Liver (tissue), 9 donors: Measurements from ENCODE around the gene IRS1. TPM values are rescaled to one million over a fixed set of nuclear protein-coding genes. Genes with fewer than 3 reads are reported as not detected.

Source experiments
- DNase-seq: peaks from one replicate; pipeline ENCODE4 v3.0.0-alpha.2; 2017; ENCODE audit warnings: low spot score
- H3K27ac ChIP-seq, 2 donors: one replicate each; pipeline ENCODE4 v1.7.0; 2013; ENCODE audit warnings: inconsistent platforms in 2 of 2, low read length in 2 of 2, control low read depth in 1 of 2, low read depth in 1 of 2, mild to moderate bottlenecking in 1 of 2
- H3K27me3 ChIP-seq, 4 donors: one replicate each; pipeline versions ENCODE4 v1.6.1 to v1.7.0; 2013; ENCODE audit warnings: low read length in 3 of 4, inconsistent platforms in 1 of 4, mild to moderate bottlenecking in 1 of 4, moderate library complexity in 1 of 4; ENCODE audit not compliant: control insufficient read depth in 4 of 4, insufficient read depth in 4 of 4
- H3K36me3 ChIP-seq, 4 donors: one replicate each; pipeline versions ENCODE4 v1.6.1 to v1.7.0; 2013; ENCODE audit warnings: low read length in 3 of 4, mild to moderate bottlenecking in 3 of 4, low read depth in 1 of 4, moderate library complexity in 1 of 4; ENCODE audit not compliant: control insufficient read depth in 4 of 4, insufficient read depth in 3 of 4
- H3K4me1 ChIP-seq, 4 donors: one replicate each; pipeline versions ENCODE4 v1.6.1 to v1.7.0; 2013; ENCODE audit warnings: low read length in 3 of 4, mild to moderate bottlenecking in 3 of 4, moderate library complexity in 1 of 4; ENCODE audit not compliant: control insufficient read depth in 4 of 4, insufficient read depth in 4 of 4
- H3K4me3 ChIP-seq, 3 donors: one replicate each; pipeline versions ENCODE4 v1.6.1 to v1.7.0; 2013; ENCODE audit warnings: low read length in 3 of 3, control low read depth in 1 of 3, low read depth in 1 of 3, mild to moderate bottlenecking in 1 of 3
- H3K9ac ChIP-seq, 2 donors: one replicate each; pipeline ENCODE4 v1.7.0; 2013; ENCODE audit warnings: low read length in 2 of 2, mild to moderate bottlenecking in 2 of 2, moderate library complexity in 2 of 2, control low read depth in 1 of 2, low read depth in 1 of 2
- H3K9me3 ChIP-seq, 4 donors: one replicate each; pipeline versions ENCODE4 v1.6.1 to v1.7.0; 2013; ENCODE audit warnings: low read length in 3 of 4; ENCODE audit not compliant: control insufficient read depth in 4 of 4
- EGR1 ChIP-seq, 2 donors: IDR thresholded peaks; 2 replicates each; pipeline ENCODE4 v1.6.1; 2016 to 2018; ENCODE audit warnings: antibody characterized with exemption in 2 of 2, low read depth in 2 of 2
- FOXA1 ChIP-seq: IDR thresholded peaks from 2 replicates; pipeline ENCODE4 v1.6.1; 2016; ENCODE audit warnings: antibody characterized with exemption
- FOXA2 ChIP-seq: IDR thresholded peaks from 2 replicates; pipeline ENCODE4 v1.6.1; 2016; ENCODE audit warnings: antibody characterized with exemption
- GABPA ChIP-seq, 2 donors: IDR thresholded peaks in 1 of 2; conservative IDR thresholded peaks in 1 of 2; 2 replicates each; pipeline ENCODE4 v1.6.1; 2016; ENCODE audit warnings: antibody characterized with exemption in 2 of 2, mild to moderate bottlenecking in 1 of 2, moderate library complexity in 1 of 2
- HNF4A ChIP-seq, 2 donors: conservative IDR thresholded peaks; 2 replicates each; pipeline ENCODE4 v1.6.1; 2016; ENCODE audit warnings: antibody characterized with exemption in 2 of 2, mild to moderate bottlenecking in 2 of 2
- HNF4G ChIP-seq: IDR thresholded peaks from 2 replicates; pipeline ENCODE4 v1.6.1; 2016; ENCODE audit warnings: antibody characterized with exemption
- JUND ChIP-seq, 2 donors: IDR thresholded peaks; 2 replicates each; pipeline ENCODE4 v1.6.1; 2016; ENCODE audit warnings: antibody characterized with exemption in 2 of 2
- NR2F2 ChIP-seq: IDR thresholded peaks from 2 replicates; pipeline ENCODE4 v1.6.1; 2016; ENCODE audit warnings: antibody characterized with exemption
- RAD21 ChIP-seq, 2 donors: IDR thresholded peaks; 2 replicates each; pipeline ENCODE4 v1.6.1; 2016; ENCODE audit warnings: antibody characterized with exemption in 2 of 2, mild to moderate bottlenecking in 2 of 2
- RXRA ChIP-seq, 2 donors: IDR thresholded peaks; 2 replicates each; pipeline ENCODE4 v1.6.1; 2017 to 2018; ENCODE audit warnings: antibody characterized with exemption in 2 of 2, mild to moderate bottlenecking in 1 of 2
- SP1 ChIP-seq: IDR thresholded peaks from 2 replicates; pipeline ENCODE4 v1.6.1; 2018; ENCODE audit warnings: antibody characterized with exemption, mild to moderate bottlenecking
- TAF1 ChIP-seq: conservative IDR thresholded peaks from 2 replicates; pipeline ENCODE4 v1.6.1; 2016; ENCODE audit warnings: antibody characterized with exemption, mild to moderate bottlenecking
- YY1 ChIP-seq: IDR thresholded peaks from 2 replicates; pipeline ENCODE4 v1.6.1; 2016; ENCODE audit warnings: antibody characterized with exemption, mild to moderate bottlenecking
- WGBS: extraction: QIAGEN DNeasy Blood & Tissue Kit; methylation state at CpG from one replicate; pipeline ENCODE4 v1.1.7; 2013; 5-methylcytosine and 5-hydroxymethylcytosine counted together
- polyA plus RNA-seq, 2 donors: library from polyadenylated mRNA; stranded (reverse) in 1 of 2; unstranded in 1 of 2; fragments of 200-250 nt in 1 of 2; fragments of >200 nt in 1 of 2; fragmentation: Nextera tagmentation in 1 of 2; extraction: Ambion mirVana in 1 of 2; gene quantifications; one replicate each; pipeline versions ENCODE4 v1.2.1 to v1.2.3, GENCODE V29; 2013 to 2015
- total RNA-seq, 2 donors: library from RNA; depleted of rRNA; stranded (reverse); fragments of >200 nt; gene quantifications; one replicate each; pipeline ENCODE4 v1.2.3, GENCODE V29; 2014
- TF ChIP-seq, protein P1 (sequence below): IDR thresholded peaks from 2 replicates; pipeline ENCODE4 v1.6.1; 2016; ENCODE audit warnings: antibody characterized with exemption
- TF ChIP-seq, protein P2 (sequence below): IDR thresholded peaks from 2 replicates; pipeline ENCODE4 v1.6.1; 2016; ENCODE audit warnings: antibody characterized with exemption
- TF ChIP-seq, protein P3 (sequence below): fragments of 150-350 bp; IDR thresholded peaks from 2 replicates; pipeline ENCODE4 v1.5.1; 2017; ENCODE audit warnings: improper control_type of control experiment, low read depth, low read length; ENCODE audit not compliant: missing input control
- TF ChIP-seq, protein P4 (sequence below): IDR thresholded peaks from 2 replicates; pipeline ENCODE4 v1.6.1; 2016; ENCODE audit warnings: antibody characterized with exemption
- donor health status: healthy.
- donor health status: healthy.
- donor health status: healthy.
- donor health status: healthy.
- donor health status: healthy.

The IRS1 gene
- total and polyA plus RNA-seq, 4 donors = 7.4 to 11.6 (median 8.6) TPM

DNA sequence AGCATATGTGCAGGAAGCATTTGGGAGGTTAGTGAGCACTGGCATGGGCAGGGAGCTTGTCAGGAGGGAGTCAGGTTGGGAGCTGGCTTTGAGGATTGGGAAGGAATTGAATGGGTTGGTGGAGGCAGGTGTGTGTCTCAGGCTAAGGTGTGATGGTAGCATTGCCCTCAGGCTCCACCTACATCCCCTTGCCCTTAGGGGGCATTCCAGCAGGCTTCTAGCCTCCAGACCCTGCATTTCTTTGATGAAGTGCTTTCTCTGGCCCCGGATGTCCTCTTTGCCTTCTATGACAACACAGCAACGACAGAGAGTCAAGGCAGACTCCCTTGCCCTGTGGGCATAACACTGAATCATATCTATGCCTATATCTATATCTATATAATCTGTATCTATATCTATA is 49.7 kb upstream of the IRS1 start (continued):
- TF ChIP-seq, protein P1, sequence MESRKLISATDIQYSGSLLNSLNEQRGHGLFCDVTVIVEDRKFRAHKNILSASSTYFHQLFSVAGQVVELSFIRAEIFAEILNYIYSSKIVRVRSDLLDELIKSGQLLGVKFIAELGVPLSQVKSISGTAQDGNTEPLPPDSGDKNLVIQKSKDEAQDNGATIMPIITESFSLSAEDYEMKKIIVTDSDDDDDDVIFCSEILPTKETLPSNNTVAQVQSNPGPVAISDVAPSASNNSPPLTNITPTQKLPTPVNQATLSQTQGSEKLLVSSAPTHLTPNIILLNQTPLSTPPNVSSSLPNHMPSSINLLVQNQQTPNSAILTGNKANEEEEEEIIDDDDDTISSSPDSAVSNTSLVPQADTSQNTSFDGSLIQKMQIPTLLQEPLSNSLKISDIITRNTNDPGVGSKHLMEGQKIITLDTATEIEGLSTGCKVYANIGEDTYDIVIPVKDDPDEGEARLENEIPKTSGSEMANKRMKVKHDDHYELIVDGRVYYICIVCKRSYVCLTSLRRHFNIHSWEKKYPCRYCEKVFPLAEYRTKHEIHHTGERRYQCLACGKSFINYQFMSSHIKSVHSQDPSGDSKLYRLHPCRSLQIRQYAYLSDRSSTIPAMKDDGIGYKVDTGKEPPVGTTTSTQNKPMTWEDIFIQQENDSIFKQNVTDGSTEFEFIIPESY = no peak
- no peak for TF ChIP-seq TAF1

DNA sequence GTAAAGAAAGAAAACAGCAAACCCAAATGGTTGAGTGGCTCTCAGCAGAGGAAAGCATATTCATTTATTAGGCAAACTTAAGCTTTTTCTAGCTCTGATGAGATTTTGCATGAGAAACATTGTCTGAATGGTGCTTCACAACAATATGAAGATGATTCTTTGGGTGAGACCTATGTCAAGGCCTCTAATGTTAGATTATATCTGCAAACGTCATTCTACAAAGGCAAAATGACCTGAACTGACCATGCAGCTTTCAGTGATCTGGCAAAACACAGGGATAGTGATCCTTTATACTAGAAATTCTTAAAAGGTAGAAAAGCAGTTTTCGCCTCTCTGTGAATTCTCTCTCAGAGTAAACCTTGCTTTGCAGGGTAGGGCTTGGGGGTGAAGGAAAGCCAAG is 47.9 kb upstream of the IRS1 start:
- no peak for DNase-seq
- TF ChIP-seq, protein P2, sequence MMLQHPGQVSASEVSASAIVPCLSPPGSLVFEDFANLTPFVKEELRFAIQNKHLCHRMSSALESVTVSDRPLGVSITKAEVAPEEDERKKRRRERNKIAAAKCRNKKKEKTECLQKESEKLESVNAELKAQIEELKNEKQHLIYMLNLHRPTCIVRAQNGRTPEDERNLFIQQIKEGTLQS = no peak
- TF ChIP-seq, protein P3, sequence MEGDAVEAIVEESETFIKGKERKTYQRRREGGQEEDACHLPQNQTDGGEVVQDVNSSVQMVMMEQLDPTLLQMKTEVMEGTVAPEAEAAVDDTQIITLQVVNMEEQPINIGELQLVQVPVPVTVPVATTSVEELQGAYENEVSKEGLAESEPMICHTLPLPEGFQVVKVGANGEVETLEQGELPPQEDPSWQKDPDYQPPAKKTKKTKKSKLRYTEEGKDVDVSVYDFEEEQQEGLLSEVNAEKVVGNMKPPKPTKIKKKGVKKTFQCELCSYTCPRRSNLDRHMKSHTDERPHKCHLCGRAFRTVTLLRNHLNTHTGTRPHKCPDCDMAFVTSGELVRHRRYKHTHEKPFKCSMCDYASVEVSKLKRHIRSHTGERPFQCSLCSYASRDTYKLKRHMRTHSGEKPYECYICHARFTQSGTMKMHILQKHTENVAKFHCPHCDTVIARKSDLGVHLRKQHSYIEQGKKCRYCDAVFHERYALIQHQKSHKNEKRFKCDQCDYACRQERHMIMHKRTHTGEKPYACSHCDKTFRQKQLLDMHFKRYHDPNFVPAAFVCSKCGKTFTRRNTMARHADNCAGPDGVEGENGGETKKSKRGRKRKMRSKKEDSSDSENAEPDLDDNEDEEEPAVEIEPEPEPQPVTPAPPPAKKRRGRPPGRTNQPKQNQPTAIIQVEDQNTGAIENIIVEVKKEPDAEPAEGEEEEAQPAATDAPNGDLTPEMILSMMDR = no peak
- no peak for TF ChIP-seq HNF4A (conservative IDR thresholded peaks at IDR 0.05)
- TF ChIP-seq YY1 = no peak
- TF ChIP-seq, protein P4, sequence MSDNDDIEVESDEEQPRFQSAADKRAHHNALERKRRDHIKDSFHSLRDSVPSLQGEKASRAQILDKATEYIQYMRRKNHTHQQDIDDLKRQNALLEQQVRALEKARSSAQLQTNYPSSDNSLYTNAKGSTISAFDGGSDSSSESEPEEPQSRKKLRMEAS = no peak
- no peak for TF ChIP-seq FOXA2
- TF ChIP-seq NR2F2 = no peak

DNA sequence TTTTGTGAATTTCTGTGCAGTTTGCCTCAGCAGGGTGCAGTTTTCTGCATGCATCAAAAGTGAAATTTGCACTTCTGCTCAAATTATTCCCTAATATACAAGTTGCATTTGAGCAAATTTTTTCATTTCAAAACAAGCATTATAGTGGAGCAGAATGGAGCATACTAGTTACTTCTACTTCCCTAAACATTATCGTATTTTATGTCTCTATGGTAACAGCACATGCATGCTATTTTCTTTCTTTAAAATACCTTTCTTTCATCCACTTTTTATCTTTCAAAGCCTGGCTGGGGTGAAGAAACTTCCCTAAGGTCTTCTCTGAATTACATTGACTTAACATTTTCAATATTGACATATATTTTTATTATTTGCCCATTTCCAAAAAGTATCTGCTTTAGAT is 47.5 kb upstream of the IRS1 start:
- H3K9me3 ChIP-seq = peaks cover 0 to 1% (median 0%) of the 10 kb centered on the region in 4 donors
- no peak overlapping the region for H3K4me3 ChIP-seq
- H3K27me3 ChIP-seq = no peaks in the 10 kb centered on the region
- 89% methylated on average over 1 of the region's 1 CpG for WGBS
- no peak overlapping the region for H3K9ac ChIP-seq
- H3K4me1 ChIP-seq = no peaks in the 10 kb centered on the region
- no peaks in the 10 kb centered on the region for H3K36me3 ChIP-seq
- DNase-seq = no peak
- no peak overlapping the region for H3K27ac ChIP-seq
- no peak for TF ChIP-seq NR2F2
- TF ChIP-seq FOXA1 = no peak
- TF ChIP-seq, protein P2 = no peak
- TF ChIP-seq JUND (IDR thresholded peaks at IDR 0.05) = no peak
- no peak for TF ChIP-seq EGR1 (IDR thresholded peaks at IDR 0.05; ENCODE audit: low read depth in 2 of 2)
- TF ChIP-seq HNF4G = no peak
- TF ChIP-seq GABPA (IDR thresholded peaks at IDR 0.05 in 1 of 2, conservative IDR thresholded peaks at IDR 0.05 in 1 of 2) = no peak
- TF ChIP-seq RXRA (IDR thresholded peaks at IDR 0.05) = no peak
- TF ChIP-seq, protein P3 = no peak
- no peak for TF ChIP-seq YY1
- TF ChIP-seq SP1 = no peak
- TF ChIP-seq RAD21 (IDR thresholded peaks at IDR 0.05) = no peak
- TF ChIP-seq HNF4A (conservative IDR thresholded peaks at IDR 0.05) = no peak
- TF ChIP-seq, protein P1 = no peak
- TF ChIP-seq, protein P4 = no peak

More for the DNA sequence above, 47.9 kb upstream of the IRS1 start:
- 92% methylated on average over 2 of the region's 2 CpGs for WGBS
- Histone ChIP-seq H3K27ac (no peak overlapping the region), H3K4me1 (no peaks in the 10 kb centered on the region), H3K9ac (no peak overlapping the region), H3K36me3 (no peaks in the 10 kb centered on the region), H3K9me3 (peaks cover 0 to under 1% (median 0%) of the 10 kb centered on the region in 4 donors), H3K27me3 (no peaks in the 10 kb centered on the region), H3K4me3 (no peak overlapping the region)
